ENCODE measurements around the gene SLC39A13.

The SLC39A13 gene

GRCh38 chr11:47443028-47443700 lies 34.8 kb downstream of the SLC39A13 start:
- Histone ChIP-seq H3K4me2 (ENCODE audit: low read depth, low read length, poor library complexity, severe bottlenecking) (no peak overlapping the region), H3K79me2 (ENCODE audit: insufficient read depth, low read length) (no peaks in the 10 kb centered on the region), H2AFZ (ENCODE audit: low read depth, low read length, severe bottlenecking) (no peak overlapping the region), H3K27ac (ENCODE audit: low read depth, low read length) (no peak overlapping the region), H3F3A (ENCODE audit: insufficient read depth) (no peaks in the 10 kb centered on the region), H3K36me3 (ENCODE audit: low read length) (no peaks in the 10 kb centered on the region), H3K4me3 (ENCODE audit: insufficient read depth, low read length, poor library complexity, severe bottlenecking) (no peak overlapping the region), H3K9me2 (replicated peaks; ENCODE audit: insufficient read depth, low read length) (no peaks in the 10 kb centered on the region), H3K9me3 (ENCODE audit: insufficient read depth, low read length) (no peaks in the 10 kb centered on the region), H3K9ac (ENCODE audit: low read length) (no peak overlapping the region), H4K20me1 (ENCODE audit: low read depth, low read length) (no peaks in the 10 kb centered on the region), H3K27me3 (ENCODE audit: low read length) (no peaks in the 10 kb centered on the region)
- TF ChIP-seq CTCF (IDR thresholded peaks at IDR 0.05; ENCODE audit: insufficient read depth, low read length, poor library complexity, severe bottlenecking) (no peak), EZH2phosphoT487 (conservative IDR thresholded peaks at IDR 0.05; ENCODE audit: low read length) (no peak)

- Histone ChIP-seq H3K27ac (ENCODE audit: low read depth, low read length) (no peak overlapping the region), H3K4me3 (ENCODE audit: insufficient read depth, low read length, poor library complexity, severe bottlenecking) (no peak overlapping the region), H4K20me1 (ENCODE audit: low read depth, low read length) (no peaks in the 10 kb centered on the region), H3K27me3 (ENCODE audit: low read length) (no peaks in the 10 kb centered on the region), H3K9me2 (replicated peaks; ENCODE audit: insufficient read depth, low read length) (no peaks in the 10 kb centered on the region), H3K36me3 (ENCODE audit: low read length) (no peaks in the 10 kb centered on the region), H3K4me2 (ENCODE audit: low read depth, low read length, poor library complexity, severe bottlenecking) (no peak overlapping the region), H3K79me2 (ENCODE audit: insufficient read depth, low read length) (no peaks in the 10 kb centered on the region), H3K9me3 (ENCODE audit: insufficient read depth, low read length) (no peaks in the 10 kb centered on the region), H2AFZ (ENCODE audit: low read depth, low read length, severe bottlenecking) (no peak overlapping the region), H3K9ac (ENCODE audit: low read length) (no peak overlapping the region), H3F3A (ENCODE audit: insufficient read depth) (no peaks in the 10 kb centered on the region)
- TF ChIP-seq EZH2phosphoT487 (conservative IDR thresholded peaks at IDR 0.05; ENCODE audit: low read length) (no peak), CTCF (IDR thresholded peaks at IDR 0.05; ENCODE audit: insufficient read depth, low read length, poor library complexity, severe bottlenecking) (no peak)
Observed at GRCh38 chr11:47443817-47444216, 35.4 kb downstream of the SLC39A13 start.

- TF ChIP-seq EZH2phosphoT487 (conservative IDR thresholded peaks at IDR 0.05; ENCODE audit: low read length) (no peak), CTCF (IDR thresholded peaks at IDR 0.05; ENCODE audit: insufficient read depth, low read length, poor library complexity, severe bottlenecking) (no peak)
- Histone ChIP-seq H4K20me1 (ENCODE audit: low read depth, low read length) (no peaks in the 10 kb centered on the region), H3K9me3 (ENCODE audit: insufficient read depth, low read length) (no peaks in the 10 kb centered on the region), H3K36me3 (ENCODE audit: low read length) (no peaks in the 10 kb centered on the region), H3F3A (ENCODE audit: insufficient read depth) (no peaks in the 10 kb centered on the region), H2AFZ (ENCODE audit: low read depth, low read length, severe bottlenecking) (no peak overlapping the region), H3K27me3 (ENCODE audit: low read length) (no peaks in the 10 kb centered on the region), H3K9me2 (replicated peaks; ENCODE audit: insufficient read depth, low read length) (no peaks in the 10 kb centered on the region), H3K79me2 (ENCODE audit: insufficient read depth, low read length) (no peaks in the 10 kb centered on the region), H3K9ac (ENCODE audit: low read length) (no peak overlapping the region), H3K4me3 (ENCODE audit: insufficient read depth, low read length, poor library complexity, severe bottlenecking) (no peak overlapping the region), H3K27ac (ENCODE audit: low read depth, low read length) (no peak overlapping the region), H3K4me2 (ENCODE audit: low read depth, low read length, poor library complexity, severe bottlenecking) (no peak overlapping the region)
Observed at GRCh38 chr11:47445840-47446239, 37.5 kb downstream of the SLC39A13 start.

Data from SU-DHL-6 (cell line).